G401.6 (cell line): ENCODE results near the gene GTF2H3.

ENCODE experiments used
- FAIRE-seq: peaks from 2 replicates; lab custom pipeline; 2012; peaks lifted over from hg19 to GRCh38; lab: Jason Lieb, UNC

The GTF2H3 gene

DNA sequence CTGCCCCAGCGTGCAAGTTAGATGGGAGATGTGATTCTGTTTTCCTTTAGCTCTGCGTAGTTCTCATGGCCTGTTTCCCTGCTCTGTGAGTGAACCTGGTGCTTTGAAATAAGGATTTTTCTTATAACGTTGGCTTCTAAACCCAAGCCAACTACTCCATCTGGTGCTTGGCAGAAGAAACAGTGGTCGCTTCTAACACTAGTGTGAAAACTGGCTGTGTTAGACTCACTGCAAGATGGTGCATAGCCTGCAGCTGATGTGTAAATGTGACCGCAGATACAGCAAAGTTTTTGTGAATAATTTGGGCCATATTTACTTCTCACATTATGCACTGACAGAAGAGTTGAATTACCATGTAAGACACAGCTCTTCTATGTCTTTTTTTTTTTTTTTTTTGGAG lies 12.2 kb downstream of the GTF2H3 start:
- no peak for FAIRE-seq

- FAIRE-seq = no peak
Observed at GRCh38 chr12:123648401-123648800, 14.8 kb downstream of the GTF2H3 start.

GRCh38 chr12:123654129-123654701 lies 20.6 kb downstream of the GTF2H3 start:
- FAIRE-seq = no peak

GRCh38 chr12:123655420-123655819 lies 21.8 kb downstream of the GTF2H3 start:
- no peak for FAIRE-seq

DNA sequence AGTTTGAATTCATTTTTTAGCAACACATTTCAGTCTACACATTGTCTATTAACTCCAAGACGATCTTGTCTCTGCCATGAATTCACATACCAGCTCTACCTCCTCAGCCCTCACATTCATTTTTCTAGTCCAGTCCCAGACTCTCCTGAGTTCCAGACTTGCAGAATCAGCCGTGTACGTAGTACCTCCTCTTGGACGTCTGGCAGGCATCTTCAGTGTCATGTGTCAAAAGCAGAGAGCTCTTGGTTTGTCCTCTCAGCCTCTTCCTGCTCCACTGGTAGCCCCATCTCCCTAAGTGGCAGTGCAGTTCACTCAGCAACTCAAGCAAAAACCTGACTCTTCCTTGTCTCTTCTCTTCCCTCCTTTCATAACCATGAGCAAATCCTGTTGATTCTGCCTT lies 22.8 kb downstream of the GTF2H3 start:
- no peak for FAIRE-seq

GRCh38 chr12:123657211-123657610 lies 23.6 kb downstream of the GTF2H3 start:
- FAIRE-seq = no peak

DNA sequence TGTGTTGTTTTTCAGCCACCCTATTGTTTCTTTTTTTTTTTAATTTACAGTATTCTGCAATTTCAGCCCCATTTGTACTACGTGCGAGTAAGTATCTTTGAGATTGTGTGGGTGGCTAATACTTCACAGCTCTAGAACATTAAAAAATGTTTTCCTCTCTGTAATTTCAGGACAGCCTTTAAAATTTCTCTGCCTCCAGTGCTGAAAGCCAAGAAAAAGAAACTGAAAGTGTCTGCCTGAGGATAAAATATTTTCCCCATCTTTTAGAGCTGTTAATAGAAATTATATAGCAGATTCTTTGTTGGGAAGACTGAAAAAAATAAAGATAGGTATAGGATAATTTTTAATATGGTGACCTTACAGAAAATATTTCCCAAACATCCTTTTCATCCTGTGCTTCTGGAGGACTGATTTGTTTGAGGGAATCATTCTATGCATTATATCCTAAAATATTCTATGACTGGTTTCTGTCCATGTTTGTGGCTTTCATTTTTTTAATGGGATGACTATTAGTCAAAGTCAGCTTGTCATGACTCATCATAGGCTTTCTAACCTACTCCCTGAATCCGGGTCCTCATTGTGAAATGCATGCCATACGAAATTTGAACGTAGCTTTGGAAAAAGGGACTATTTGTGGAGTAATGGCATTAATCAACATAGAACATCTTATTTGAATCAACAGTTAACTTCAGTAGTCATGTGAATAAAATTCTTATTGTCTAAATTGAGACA lies 26.5 kb downstream of the GTF2H3 start:
- FAIRE-seq = no peak

GRCh38 chr12:123667771-123668170 lies 34.1 kb downstream of the GTF2H3 start:
- FAIRE-seq = no peak

- peak; percentile 90 for FAIRE-seq
Observed at GRCh38 chr12:123670882-123671728, 37.5 kb downstream of the GTF2H3 start, which contains the start of gene TCTN2. TSS of gene TCTN2 (plus strand) at chr12:123671113. CDS start at chr12:123671241, 128 bp downstream.

DNA sequence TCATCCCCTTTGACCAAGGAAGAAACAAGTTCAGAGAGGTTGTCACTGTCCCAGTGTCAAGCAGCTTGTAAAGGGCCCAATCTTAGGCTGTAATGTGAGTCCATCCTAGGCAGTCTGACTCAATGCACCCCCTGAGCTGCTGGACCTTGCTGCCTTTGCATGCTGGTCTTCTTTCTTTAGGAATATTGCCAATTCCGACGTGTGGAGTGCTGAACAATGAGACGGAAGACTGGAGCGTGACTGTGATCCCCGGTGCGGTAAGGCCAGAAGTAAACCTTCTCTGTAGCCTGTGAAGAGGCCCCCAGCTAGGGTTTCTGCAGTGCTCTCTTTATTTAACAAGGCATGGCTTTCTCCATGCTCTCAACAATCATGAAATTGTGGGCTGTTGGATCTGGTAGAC lies 38.2 kb downstream of the GTF2H3 start:
- FAIRE-seq = no peak

GRCh38 chr12:123675436-123675835 lies 41.8 kb downstream of the GTF2H3 start:
- FAIRE-seq = no peak

DNA sequence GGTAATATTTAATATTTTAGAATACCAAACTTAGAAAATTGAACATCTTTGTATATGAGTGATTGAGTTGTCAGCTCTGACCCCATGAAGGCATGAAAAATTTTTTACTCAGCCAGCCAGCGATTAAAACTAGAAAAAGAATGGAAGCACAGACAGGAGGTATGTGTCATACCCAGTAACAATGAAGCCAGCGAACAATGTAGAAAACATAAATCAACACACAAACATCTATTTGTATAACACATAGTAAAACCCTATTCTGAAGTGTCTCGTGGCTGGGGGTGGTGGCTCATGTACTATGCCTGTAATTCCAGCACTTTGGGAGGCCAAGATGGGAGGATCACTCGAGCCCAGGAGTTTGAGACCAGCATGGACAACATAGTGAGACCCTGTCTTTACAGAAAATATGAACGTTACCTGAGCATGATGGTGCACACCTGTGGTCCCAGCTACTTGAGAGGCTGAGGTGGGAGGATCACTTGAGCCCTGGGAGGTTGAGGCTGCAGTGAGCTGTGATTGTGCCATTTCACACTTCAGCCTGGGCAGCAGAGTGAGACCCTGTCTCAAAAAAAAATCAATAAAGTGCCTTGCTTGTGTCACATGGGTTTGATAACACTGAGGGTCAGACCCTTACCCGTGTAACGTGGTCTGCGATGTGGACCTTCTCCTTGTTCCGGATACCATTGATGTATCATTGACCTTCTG lies 43.1 kb downstream of the GTF2H3 start:
- no peak for FAIRE-seq

GRCh38 chr12:123678981-123679380 lies 45.4 kb downstream of the GTF2H3 start:
- no peak for FAIRE-seq

- FAIRE-seq = no peak
Observed at GRCh38 chr12:123681605-123682004, 48.0 kb downstream of the GTF2H3 start.

DNA sequence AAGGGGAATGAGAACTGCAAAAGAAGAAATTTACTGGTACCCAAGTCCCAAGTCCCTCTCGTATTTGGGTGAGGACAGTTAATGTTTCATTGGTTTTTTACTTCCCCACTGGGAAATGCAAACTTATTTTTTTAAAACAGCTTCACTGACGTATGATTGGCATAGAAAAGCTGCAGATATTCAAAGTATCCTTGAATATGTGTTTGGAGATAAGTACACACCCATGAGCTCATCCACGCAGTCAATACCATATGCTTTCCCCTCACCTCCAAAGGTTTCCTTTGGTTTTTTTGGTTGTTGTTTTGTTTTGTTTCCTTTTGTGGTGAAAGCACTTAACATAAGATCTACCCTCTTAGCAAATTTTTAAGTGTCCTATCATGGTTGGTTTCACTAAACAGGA lies 50.3 kb downstream of the GTF2H3 start:
- no peak for FAIRE-seq

DNA sequence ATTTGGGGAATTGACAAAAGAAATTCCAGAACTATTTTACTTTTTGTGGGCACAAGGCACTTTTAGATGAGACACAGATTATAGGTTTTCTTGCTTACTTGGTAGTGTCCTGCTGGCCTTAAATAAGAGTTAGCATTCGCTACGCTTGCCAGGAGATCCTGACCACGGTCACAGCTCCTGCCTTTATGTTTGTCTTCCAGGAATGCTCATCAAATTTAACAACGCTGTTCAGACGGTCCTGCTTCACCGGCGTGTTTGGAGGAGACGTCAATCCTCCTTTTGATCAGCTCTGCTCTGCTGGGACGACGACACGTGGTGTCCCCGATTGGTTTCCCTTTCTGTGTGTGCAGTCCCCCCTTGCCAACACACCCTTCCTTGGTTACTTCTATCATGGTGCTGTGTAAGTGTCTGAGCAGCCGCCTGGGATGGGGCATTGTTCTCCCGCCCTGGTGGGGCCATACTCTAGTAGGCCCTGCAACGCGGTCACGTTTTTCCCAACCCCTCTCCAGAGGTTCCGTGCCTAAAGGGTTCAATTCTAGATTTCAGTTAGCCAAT lies 53.1 kb downstream of the GTF2H3 start:
- FAIRE-seq = no peak

- FAIRE-seq = no peak
Observed at GRCh38 chr12:123690191-123690840, 56.7 kb downstream of the GTF2H3 start.

- FAIRE-seq = no peak
Observed at GRCh38 chr12:123696207-123696606, 62.6 kb downstream of the GTF2H3 start.

DNA sequence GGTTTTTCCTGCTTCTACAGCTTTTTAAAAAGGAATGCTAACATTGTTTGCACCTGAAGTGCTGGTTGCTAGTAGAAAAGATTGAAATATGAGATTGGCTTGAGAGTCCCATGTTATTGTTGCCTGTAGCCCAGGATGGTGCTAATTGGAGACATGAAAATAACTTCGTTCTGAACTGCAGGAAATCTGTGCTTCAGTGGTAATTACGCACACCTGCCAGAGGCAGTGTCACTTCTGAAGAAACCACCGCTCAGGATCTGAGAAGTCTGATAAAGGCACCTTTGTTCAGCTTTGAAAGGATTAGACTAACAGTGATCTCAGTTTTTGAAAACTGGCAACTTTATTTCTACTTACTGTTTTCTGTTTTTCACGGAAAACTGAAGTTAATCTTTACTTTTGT lies 63.0 kb downstream of the GTF2H3 start:
- FAIRE-seq = no peak

GRCh38 chr12:123705935-123706334 lies 72.3 kb downstream of the GTF2H3 start:
- FAIRE-seq = no peak

DNA sequence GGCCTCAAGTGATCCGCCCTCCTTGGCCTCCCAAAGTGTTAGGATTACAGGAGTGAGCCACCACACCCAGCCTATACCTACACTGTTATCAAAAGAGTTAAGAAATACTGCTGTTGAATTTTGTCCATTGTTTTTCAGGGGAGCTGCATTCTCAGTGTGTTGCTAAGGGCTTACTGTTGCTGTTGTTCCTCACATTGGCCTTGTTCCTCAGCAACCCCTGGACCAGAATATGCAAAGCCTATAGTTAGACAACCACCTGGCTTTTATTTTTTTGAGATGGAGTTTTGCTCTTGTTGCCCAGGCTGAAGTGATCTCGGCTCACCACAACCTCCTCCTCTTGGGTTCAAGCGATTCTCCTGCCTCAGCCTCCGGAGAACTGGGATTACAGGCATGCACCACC lies 73.8 kb downstream of the GTF2H3 start:
- no peak for FAIRE-seq
